A673 (cell line): ENCODE data around the gene MTERF1.

Experiments
- CTCF ChIP-seq: fragments of 300-800, 200-600 bp; sonication (generic); conservative IDR thresholded peaks from 2 replicates; pipeline ENCODE4 v1.5.1; 2017; ENCODE audit warnings: low read depth, mild to moderate bottlenecking, antibody characterized with exemption, low read length, moderate library complexity, mixed read lengths
- EZH2 ChIP-seq: fragments of 200-600 bp; sonication (generic); IDR thresholded peaks from 2 replicates; pipeline ENCODE4 v1.6.1; 2017; ENCODE audit warnings: borderline replicate concordance, low read depth, mild to moderate bottlenecking, mixed read lengths, antibody characterized with exemption, low read length; ENCODE audit not compliant: poor library complexity, severe bottlenecking

- TF ChIP-seq CTCF: no peak
- no peak for TF ChIP-seq EZH2
These were observed 488 bp downstream of the MTERF1 start for GRCh38 chr7:91880016-91880412.
